ENCODE data around the gene PDK1. TPM values are rescaled to one million over a fixed set of nuclear protein-coding genes. Genes with fewer than 3 reads are reported as not detected.

The PDK1 gene
- total RNA-seq, 1 donor from 2014 or later: 27.9 TPM

- no peaks in the 10 kb centered on the region for H3K27me3 Mint-ChIP-seq (ENCODE audit: low read depth)
- H3K27ac Mint-ChIP-seq (ENCODE audit: unreplicated experiment): no peak overlapping the region
- DNase-seq (ENCODE audit: low spot score): no peak
- H3K4me3 Mint-ChIP-seq (ENCODE audit: unreplicated experiment): no peak overlapping the region
- no peaks in the 10 kb centered on the region for H3K4me1 Mint-ChIP-seq (ENCODE audit: low read depth)
- no peak for TF ChIP-seq CTCF (IDR thresholded peaks at IDR 0.05)
- H3K36me3 Mint-ChIP-seq (ENCODE audit: low read depth): no peaks in the 10 kb centered on the region
- peaks cover 3% of the 10 kb centered on the region for H3K9me3 Mint-ChIP-seq (ENCODE audit: low read depth)
Measured at GRCh38 chr2:172639256-172639655, 83.4 kb downstream of the PDK1 start.

DNA sequence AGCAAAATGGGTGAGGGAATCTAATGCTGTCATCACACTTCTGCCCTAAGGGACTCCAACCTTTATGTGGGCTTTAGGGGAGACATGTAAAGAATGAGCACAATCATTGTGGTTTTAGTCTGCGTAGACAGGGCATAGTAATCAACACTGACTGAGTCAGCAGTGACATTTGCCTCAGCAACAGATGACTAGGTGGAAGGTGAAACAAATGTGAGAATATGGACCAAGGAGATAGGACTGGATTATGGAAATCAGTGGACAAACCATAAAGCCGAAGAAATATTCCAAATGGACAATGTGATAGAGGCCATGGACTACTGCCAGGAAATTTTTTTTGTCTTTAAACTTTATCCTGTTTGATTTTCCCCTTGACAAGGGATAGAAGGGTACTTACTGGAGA is 83.9 kb downstream of the PDK1 start:
- Mint-ChIP-seq H3K4me1 (ENCODE audit: low read depth) (no peaks in the 10 kb centered on the region), H3K27me3 (ENCODE audit: low read depth) (no peaks in the 10 kb centered on the region), H3K4me3 (ENCODE audit: unreplicated experiment) (no peak overlapping the region), H3K9me3 (ENCODE audit: low read depth) (peaks cover 3% of the 10 kb centered on the region), H3K36me3 (ENCODE audit: low read depth) (no peaks in the 10 kb centered on the region), H3K27ac (ENCODE audit: unreplicated experiment) (no peak overlapping the region)
- no peak for TF ChIP-seq CTCF (IDR thresholded peaks at IDR 0.05)
- no peak for DNase-seq (ENCODE audit: low spot score)

- Mint-ChIP-seq H3K36me3 (ENCODE audit: low read depth) (no peaks in the 10 kb centered on the region), H3K27ac (ENCODE audit: unreplicated experiment) (no peak overlapping the region), H3K4me3 (ENCODE audit: unreplicated experiment) (no peak overlapping the region), H3K4me1 (ENCODE audit: low read depth) (no peaks in the 10 kb centered on the region), H3K27me3 (ENCODE audit: low read depth) (no peaks in the 10 kb centered on the region), H3K9me3 (ENCODE audit: low read depth) (peaks cover 3% of the 10 kb centered on the region)
- no peak for DNase-seq (ENCODE audit: low spot score)
- no peak for TF ChIP-seq CTCF (IDR thresholded peaks at IDR 0.05)
Measured at GRCh38 chr2:172640389-172640788, 84.5 kb downstream of the PDK1 start.

- no peak for TF ChIP-seq CTCF (IDR thresholded peaks at IDR 0.05)
- H3K27ac Mint-ChIP-seq (ENCODE audit: unreplicated experiment): no peak overlapping the region
Measured at GRCh38 chr2:172642301-172643020, 86.6 kb downstream of the PDK1 start.

GRCh38 chr2:172643142-172643541 is 87.3 kb downstream of the PDK1 start:
- no peak for DNase-seq (ENCODE audit: low spot score)
- Mint-ChIP-seq H3K9me3 (ENCODE audit: low read depth) (peaks cover 9% of the 10 kb centered on the region), H3K4me1 (ENCODE audit: low read depth) (no peaks in the 10 kb centered on the region)

More at GRCh38 chr2:172642301-172643020, 86.6 kb downstream of the PDK1 start:
- Mint-ChIP-seq H3K27me3 (ENCODE audit: low read depth) (no peaks in the 10 kb centered on the region), H3K4me1 (ENCODE audit: low read depth) (no peaks in the 10 kb centered on the region), H3K4me3 (ENCODE audit: unreplicated experiment) (no peak overlapping the region), H3K36me3 (ENCODE audit: low read depth) (no peaks in the 10 kb centered on the region), H3K9me3 (ENCODE audit: low read depth) (peaks cover 3% of the 10 kb centered on the region)
- no peak for DNase-seq (ENCODE audit: low spot score)

More at GRCh38 chr2:172643142-172643541, 87.3 kb downstream of the PDK1 start:
- no peak for TF ChIP-seq CTCF (IDR thresholded peaks at IDR 0.05)
- H3K4me3 Mint-ChIP-seq (ENCODE audit: unreplicated experiment): no peak overlapping the region
- no peaks in the 10 kb centered on the region for H3K36me3 Mint-ChIP-seq (ENCODE audit: low read depth)
- H3K27me3 Mint-ChIP-seq (ENCODE audit: low read depth): no peaks in the 10 kb centered on the region
- H3K27ac Mint-ChIP-seq (ENCODE audit: unreplicated experiment): no peak overlapping the region

Data from chondrocyte (in vitro differentiated cells).